ENCODE measurements around the gene DISP3. TPM values are rescaled to one million over a fixed set of nuclear protein-coding genes. Genes with fewer than 3 reads are reported as not detected.

Gene DISP3
- total RNA-seq, 1 donor from 2014 or later: 4.7 TPM

- Mint-ChIP-seq H3K4me3 (no peak overlapping the region), H3K4me1 (ENCODE audit: unreplicated experiment) (peaks cover 9% of the 10 kb centered on the region), H3K36me3 (no peaks in the 10 kb centered on the region), H3K9me3 (no peaks in the 10 kb centered on the region), H3K27me3 (peaks cover 51% of the 10 kb centered on the region), H3K27ac (no peak overlapping the region)
- DNase-seq (ENCODE audit: extremely low spot score, unreplicated experiment): no peak
- no peak for TF ChIP-seq CTCF (conservative IDR thresholded peaks at IDR 0.05)
Observed at GRCh38 chr1:11567244-11568065, 88.5 kb downstream of the DISP3 start.

GRCh38 chr1:11568687-11569086, 89.7 kb downstream of the DISP3 start:
- no peak overlapping the region for H3K4me3 Mint-ChIP-seq
- no peaks in the 10 kb centered on the region for H3K9me3 Mint-ChIP-seq
- no peak for TF ChIP-seq CTCF (conservative IDR thresholded peaks at IDR 0.05)
- H3K27me3 Mint-ChIP-seq: peaks cover 50% of the 10 kb centered on the region
- DNase-seq (ENCODE audit: extremely low spot score, unreplicated experiment): no peak
- H3K4me1 Mint-ChIP-seq (ENCODE audit: unreplicated experiment): peaks cover 6% of the 10 kb centered on the region
- no peaks in the 10 kb centered on the region for H3K36me3 Mint-ChIP-seq
- no peak overlapping the region for H3K27ac Mint-ChIP-seq

- H3K27ac Mint-ChIP-seq: no peak overlapping the region
- no peak overlapping the region for H3K4me3 Mint-ChIP-seq
- peaks cover 45% of the 10 kb centered on the region for H3K27me3 Mint-ChIP-seq
- DNase-seq (ENCODE audit: extremely low spot score, unreplicated experiment): no peak
- no peaks in the 10 kb centered on the region for H3K4me1 Mint-ChIP-seq (ENCODE audit: unreplicated experiment)
- no peaks in the 10 kb centered on the region for H3K36me3 Mint-ChIP-seq
- no peaks in the 10 kb centered on the region for H3K9me3 Mint-ChIP-seq
- no peak for TF ChIP-seq CTCF (conservative IDR thresholded peaks at IDR 0.05)
Observed at GRCh38 chr1:11569551-11569950, 90.6 kb downstream of the DISP3 start.

- Mint-ChIP-seq H3K4me3 (no peak overlapping the region), H3K27ac (no peak overlapping the region), H3K9me3 (no peaks in the 10 kb centered on the region), H3K4me1 (ENCODE audit: unreplicated experiment) (no peaks in the 10 kb centered on the region), H3K27me3 (peaks cover 45% of the 10 kb centered on the region), H3K36me3 (no peaks in the 10 kb centered on the region)
- no peak for DNase-seq (ENCODE audit: extremely low spot score, unreplicated experiment)
- no peak for TF ChIP-seq CTCF (conservative IDR thresholded peaks at IDR 0.05)
Observed at GRCh38 chr1:11569954-11570353, 91.0 kb downstream of the DISP3 start.

- Mint-ChIP-seq H3K4me1 (ENCODE audit: unreplicated experiment) (no peaks in the 10 kb centered on the region), H3K9me3 (no peaks in the 10 kb centered on the region), H3K27ac (no peak overlapping the region), H3K36me3 (no peaks in the 10 kb centered on the region), H3K27me3 (peaks cover 41% of the 10 kb centered on the region), H3K4me3 (no peak overlapping the region)
- DNase-seq (ENCODE audit: extremely low spot score, unreplicated experiment): no peak
- TF ChIP-seq CTCF (conservative IDR thresholded peaks at IDR 0.05): no peak
Observed at GRCh38 chr1:11570821-11571380, 91.9 kb downstream of the DISP3 start.
